Stimulated activated CD4-positive, alpha-beta T cell treated with anti-CD3 and anti-CD28 coated beads, Interleukin-2, amount 100 ng/mL, for 4 hours (primary cell): ENCODE results near the gene BBS10.
"Not testable (repeated sequence)": the region's sequence is repeated elsewhere in the genome, so short reads cannot be mapped to it uniquely, and the experiment has no call there.

Experiments
- DNase-seq: peaks from one replicate; pipeline ENCODE4 v3.0.0-alpha.2; 2020; ENCODE audit warnings: low read depth

BBS10 gene

GRCh38 chr12:76329606-76330005 lies 18.6 kb downstream of the BBS10 start:
- DNase-seq: no peak

DNA sequence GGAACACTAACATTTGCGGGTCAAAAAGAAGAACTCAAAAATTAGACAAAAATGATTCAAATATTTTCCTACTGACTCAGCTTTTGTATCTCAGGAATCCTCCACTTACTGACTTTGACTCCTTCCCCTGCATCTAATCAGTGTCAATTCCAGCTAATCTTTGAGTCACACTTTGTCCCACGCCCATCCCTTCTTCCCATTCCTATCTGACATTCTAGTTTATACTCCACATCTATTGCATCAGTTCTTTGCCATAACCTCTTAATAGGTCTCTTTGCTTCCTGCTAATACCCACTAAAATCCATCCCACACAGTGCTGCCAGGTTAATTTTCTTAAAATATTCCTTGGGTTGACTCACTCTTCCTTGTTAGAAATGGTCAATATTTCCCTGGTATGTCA lies 19.1 kb downstream of the BBS10 start:
- no peak for DNase-seq

GRCh38 chr12:76319595-76320319 lies 28.5 kb downstream of the BBS10 start:
- DNase-seq: not testable (repeated sequence)

DNA sequence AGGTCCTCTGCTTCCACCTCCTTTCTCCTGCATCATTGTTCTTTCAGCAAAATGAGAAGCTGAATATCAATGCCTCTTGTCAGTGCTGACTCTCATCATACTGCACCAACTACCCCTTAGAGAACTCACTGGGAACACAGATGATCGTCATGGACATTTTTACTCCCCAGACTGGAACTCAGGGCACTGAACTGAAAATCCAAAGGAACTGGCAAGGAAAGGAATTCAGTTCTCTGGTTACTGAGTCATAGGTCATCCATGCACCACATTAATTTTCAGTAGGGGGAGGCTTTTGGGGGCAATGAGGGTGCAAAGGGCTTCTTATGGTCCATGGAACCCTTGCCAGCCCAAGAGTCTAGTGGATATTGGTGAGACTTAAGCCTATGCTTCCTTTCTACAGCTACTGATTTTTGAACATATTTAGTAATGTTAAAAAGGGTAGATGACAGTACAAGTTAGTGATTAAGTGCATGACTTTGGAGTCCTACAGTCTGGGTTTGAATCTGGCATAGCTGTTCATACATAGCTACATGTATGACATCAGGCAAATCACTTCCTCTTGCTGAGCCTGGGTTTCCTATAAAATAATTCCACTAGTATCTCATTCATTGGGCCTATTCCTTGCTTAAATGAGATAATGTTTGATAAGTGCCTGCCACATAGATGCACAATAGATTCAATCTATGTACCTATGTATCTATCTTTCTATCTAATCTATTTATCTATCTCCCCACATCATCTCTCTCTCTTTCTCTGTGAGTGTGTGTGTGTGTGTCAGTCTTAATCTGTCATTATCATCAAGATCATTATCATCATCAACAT lies 29.2 kb downstream of the BBS10 start:
- DNase-seq: no peak

DNA sequence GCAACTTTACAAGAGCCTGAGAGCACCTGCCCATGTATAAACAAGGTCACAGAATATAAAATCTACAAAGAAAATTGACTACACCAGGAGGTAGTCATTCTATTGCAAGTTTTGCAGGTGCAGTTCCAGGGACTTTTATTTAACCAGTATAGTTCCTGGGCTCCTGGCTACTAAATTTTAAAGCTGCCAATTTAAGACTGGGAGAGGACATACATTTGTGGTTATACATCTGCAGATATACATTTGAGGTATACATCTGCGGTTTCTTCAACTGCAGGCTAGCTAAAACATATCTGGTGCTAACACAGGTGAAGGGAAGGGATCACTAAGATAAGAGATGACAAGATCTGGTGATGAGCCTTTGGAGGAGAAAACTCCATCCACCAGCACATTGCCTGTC lies 30.2 kb downstream of the BBS10 start:
- no peak for DNase-seq

- DNase-seq: no peak
Observed at GRCh38 chr12:76316468-76316867, 31.7 kb downstream of the BBS10 start.

DNA sequence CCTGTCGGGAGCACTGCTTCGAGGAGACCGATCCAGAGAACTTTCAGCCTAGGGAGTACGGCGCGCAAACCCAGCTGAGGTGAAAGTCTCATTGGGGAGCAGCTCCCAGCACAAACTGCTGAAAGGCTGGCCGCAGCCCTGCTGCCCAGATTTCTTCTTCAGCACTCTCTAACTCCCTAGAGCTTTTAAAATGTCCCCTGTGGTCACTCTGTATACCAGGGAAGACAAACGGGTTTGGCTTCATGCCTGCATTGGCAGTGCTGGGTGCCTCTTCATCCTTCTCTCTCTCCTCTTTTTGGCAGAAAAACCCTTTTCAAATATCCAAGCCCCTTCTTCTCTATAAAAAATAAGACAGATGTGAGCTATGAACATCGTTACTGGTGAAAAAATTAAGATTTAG lies 34.9 kb downstream of the BBS10 start:
- no peak for DNase-seq

DNA sequence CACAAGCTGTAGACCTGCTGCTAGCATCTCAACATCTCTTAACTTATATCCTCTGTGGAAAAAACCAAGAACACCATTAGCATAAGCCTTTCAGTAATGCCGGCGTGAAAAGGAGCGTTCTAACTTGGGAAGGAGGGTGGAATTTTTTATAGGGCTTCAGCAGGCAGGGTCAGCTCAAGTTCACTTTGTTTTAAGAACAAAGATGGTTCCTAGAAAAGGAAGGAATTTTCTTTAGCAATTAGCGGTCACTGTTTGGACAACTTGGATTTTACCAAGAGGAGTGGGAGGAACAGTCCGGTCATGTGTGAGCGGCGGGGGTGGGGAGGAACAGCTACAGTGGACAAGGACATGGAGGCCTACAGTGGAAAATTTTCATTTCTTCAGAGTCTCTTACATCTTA lies 35.9 kb downstream of the BBS10 start:
- DNase-seq: no peak

DNA sequence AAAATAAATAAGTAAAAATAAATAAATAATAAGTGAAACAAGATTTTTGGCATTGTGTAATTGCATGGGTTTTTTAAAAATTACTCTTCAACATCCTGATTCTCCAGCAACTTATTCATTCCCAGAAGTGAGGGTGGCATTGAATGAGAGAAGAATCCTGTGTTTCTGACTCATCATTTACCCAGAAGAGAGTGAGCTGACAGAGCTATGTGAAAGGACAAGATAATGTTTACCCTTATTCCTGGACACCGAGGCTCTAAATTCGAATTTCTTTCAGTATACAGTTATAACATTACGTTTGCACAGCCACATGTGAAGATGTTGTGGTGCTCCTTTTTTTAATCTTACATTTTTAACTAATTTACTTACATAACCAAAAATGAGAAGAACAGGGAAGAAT lies 36.4 kb downstream of the BBS10 start:
- DNase-seq: no peak

DNA sequence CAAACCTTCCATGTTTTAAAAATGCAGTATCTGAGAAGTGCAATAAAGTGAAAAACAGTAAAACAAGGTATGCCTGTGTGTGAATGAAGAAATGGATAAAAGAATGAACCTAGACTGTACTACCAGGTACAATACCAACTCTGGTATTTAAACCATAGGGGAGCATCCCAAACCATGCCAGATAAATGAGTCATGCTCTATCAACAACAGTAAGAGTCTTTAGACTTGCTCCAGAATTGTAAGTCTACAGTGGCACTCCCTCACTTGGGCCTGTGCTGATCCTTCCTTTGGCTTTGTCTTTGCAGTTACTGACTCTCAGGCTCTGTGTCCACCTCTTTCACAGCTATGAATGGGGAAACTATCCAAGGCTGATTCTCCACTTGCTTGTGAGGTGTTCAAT lies 38.1 kb downstream of the BBS10 start:
- DNase-seq: no peak

- no peak for DNase-seq
Observed at GRCh38 chr12:76308866-76309265, 39.3 kb downstream of the BBS10 start.

DNA sequence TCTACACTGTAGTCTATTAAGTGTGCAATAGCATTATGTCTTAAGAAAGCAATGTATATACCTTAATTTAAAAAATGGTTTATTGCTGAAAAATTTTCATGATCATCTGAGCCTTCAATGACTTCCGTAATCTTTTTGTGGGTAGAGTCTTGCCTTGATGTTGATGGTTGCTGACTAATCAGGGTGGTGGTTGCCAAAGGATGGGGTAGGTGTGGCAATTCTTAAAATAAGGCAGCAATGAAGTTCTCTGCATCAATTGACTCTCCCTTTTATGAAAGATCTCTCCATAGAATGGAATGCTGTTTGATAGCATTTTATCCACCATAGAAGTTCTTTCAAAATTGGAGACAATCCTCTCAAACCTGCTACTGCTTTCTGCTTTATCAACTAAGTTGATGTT lies 41.1 kb downstream of the BBS10 start:
- DNase-seq: no peak

GRCh38 chr12:76303989-76304460 lies 44.2 kb downstream of the BBS10 start:
- no peak for DNase-seq

DNA sequence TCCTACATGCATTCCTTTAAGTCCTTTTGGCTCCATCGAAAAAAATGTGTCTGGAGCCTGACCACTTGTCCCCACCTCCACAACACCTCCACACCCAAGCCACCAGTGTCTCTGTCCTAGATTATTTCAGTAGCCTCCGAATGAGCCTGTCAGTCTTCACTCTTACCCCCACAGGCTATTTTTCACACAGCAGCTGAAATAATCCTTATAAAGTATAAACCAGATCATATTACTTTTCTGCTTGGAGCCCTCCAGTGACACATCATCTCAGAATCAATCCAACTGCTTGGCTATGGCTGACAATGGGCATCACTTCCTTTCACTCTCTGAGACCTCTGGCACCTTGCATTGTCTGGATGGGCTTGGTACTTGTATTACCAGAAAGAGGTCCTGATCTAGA lies 44.9 kb downstream of the BBS10 start:
- no peak for DNase-seq

DNA sequence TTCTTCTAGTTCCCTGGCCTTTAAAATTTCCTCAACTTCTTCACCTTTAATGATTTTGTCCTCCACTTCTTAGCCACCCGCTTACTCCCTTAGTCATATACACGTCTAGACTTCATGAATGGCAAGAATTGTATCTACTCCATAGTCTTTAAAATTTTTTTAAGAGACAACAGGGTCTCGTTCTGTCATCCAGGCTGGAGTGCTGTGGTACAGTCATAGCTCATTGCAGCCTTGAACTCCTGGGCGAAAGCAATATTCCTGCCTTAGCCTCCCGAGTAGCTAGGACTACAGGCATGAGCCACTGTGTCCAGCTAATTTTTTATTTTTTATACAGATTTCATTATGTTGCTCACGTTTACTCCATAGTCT lies 47.9 kb downstream of the BBS10 start:
- DNase-seq: no peak

GRCh38 chr12:76299536-76300296 lies 48.5 kb downstream of the BBS10 start:
- DNase-seq: no peak
